Activated naive CD4-positive, alpha-beta T cell treated with anti-CD3 and anti-CD28 coated beads, Interleukin-2, amount 10 ng/mL, durations not matched to agents 7 days and 5 days (primary cell): ENCODE measurements around the gene REV3L.
"Not testable (repeated sequence)": the region's sequence is repeated elsewhere in the genome, so short reads cannot be mapped to it uniquely, and the experiment has no call there.

Experiments
- CTCF ChIA-PET: fragments of 350-600 bp; sonication (Branson Sonifier 250); formaldehyde crosslinking; loops from one replicate; lab custom pipeline; 2021; ENCODE audit warnings: antibody characterized with exemption; lab: Charles Lee
- DNase-seq: peaks from one replicate; pipeline ENCODE4 v3.0.0-alpha.2; 2020
- H3K27ac Mint-ChIP-seq: one replicate; pipeline ENCODE4 v1.8.0; 2021; ENCODE audit warnings: mild to moderate bottlenecking, moderate library complexity, mixed read lengths
- H3K27me3 Mint-ChIP-seq: one replicate; pipeline ENCODE4 v1.8.0; 2021; ENCODE audit warnings: mild to moderate bottlenecking, mixed read lengths
- H3K36me3 Mint-ChIP-seq: one replicate; pipeline ENCODE4 v1.8.0; 2021; ENCODE audit warnings: mixed read lengths
- H3K4me1 Mint-ChIP-seq: one replicate; pipeline ENCODE4 v1.8.0; 2021; ENCODE audit warnings: mixed read lengths
- H3K4me3 Mint-ChIP-seq: one replicate; pipeline ENCODE4 v1.8.0; 2021; ENCODE audit warnings: mild to moderate bottlenecking, moderate library complexity, mixed read lengths
- H3K9me3 Mint-ChIP-seq: one replicate; pipeline ENCODE4 v1.8.0; 2021; ENCODE audit warnings: mixed read lengths

REV3L gene

DNA sequence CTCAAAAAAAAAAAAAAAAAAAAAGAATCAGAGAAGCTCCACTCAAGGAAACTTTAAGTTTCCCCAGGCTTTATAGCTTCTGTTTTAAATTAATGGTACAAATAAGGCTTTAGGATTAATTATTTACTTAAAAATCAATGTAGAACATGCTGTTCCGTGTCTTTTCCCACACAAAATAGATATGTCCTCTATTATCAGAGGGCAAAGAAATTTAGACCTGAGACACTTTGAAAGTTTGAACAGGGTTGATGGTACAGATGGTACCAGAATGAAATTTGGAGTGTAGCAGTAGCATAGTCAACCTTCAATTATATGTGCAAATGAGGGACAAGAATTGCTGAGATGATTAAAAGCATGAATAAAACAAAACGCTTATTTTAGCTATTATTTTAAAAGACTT is 32.2 kb upstream of the REV3L start:
- no peaks in the 10 kb centered on the region for H3K9me3 Mint-ChIP-seq
- H3K27ac Mint-ChIP-seq = no peak overlapping the region
- H3K27me3 Mint-ChIP-seq = no peaks in the 10 kb centered on the region
- no peak overlapping the region for H3K4me3 Mint-ChIP-seq
- no peak for DNase-seq
- H3K36me3 Mint-ChIP-seq = no peaks in the 10 kb centered on the region
- CTCF ChIA-PET = no interaction called here
- H3K4me1 Mint-ChIP-seq = peaks cover 3% of the 10 kb centered on the region

DNA sequence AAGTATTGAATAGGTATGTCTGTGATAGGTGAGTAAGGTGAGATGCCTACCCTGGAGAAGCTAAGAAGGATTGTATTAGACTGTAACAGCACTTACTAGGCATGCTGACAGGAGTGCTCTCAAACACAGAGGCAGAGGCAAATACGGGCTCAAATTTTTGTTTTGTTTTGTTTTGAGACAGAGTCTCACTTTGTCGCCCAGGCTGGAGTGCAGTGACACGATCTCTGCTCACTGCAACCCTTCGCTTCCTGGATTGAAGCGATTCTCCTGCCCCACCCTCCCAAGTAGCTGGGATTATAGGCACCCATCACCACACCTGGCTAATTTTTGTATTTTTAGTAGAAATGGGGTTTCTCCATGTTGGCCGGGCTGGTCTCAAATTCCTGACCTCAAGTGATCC is 31.5 kb upstream of the REV3L start:
- H3K36me3 Mint-ChIP-seq, DNase-seq, H3K4me3 Mint-ChIP-seq, H3K27ac Mint-ChIP-seq, H3K4me1 Mint-ChIP-seq, H3K9me3 Mint-ChIP-seq, CTCF ChIA-PET, H3K27me3 Mint-ChIP-seq: not testable (repeated sequence)

DNA sequence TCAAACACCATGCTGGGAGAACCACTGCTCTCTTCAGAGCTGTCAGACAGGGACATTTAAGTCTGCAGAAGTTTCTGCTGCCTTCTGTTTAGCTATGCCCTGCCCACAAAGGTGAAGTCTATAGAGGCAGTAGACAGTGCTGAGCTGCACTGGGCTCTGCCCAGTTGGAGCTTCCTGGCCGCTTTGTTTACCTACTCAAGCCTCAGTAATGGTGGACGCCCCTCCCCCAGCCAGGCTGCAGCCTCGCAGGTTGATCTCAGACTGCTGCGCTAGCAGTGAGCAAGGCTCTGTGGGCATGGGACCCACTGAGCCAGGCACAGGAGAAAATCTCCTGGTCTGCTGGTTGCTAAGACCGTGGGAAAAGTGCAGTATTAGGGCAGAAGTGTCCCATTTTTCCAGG is 24.2 kb upstream of the REV3L start:
- H3K36me3 Mint-ChIP-seq = not testable (repeated sequence)

DNA sequence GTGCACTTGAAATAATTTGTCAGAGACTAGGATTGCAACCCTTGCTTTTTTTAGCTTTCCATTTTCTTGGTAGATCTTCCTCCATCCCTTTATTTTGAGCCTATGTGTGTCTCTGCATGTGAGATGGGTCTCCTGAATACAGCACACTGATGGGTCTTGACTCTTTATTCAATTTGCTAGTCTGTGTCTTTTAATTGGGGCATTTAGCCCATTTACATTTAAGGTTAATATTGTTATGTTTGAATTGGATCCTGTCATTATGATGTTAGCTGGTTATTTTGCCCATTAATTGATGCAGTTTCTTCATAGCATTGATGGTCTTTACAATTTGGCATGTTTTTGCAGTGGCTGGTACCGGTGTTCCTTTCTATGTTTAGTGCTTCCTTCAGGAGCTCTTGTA is 22.5 kb upstream of the REV3L start:
- H3K27ac Mint-ChIP-seq, H3K9me3 Mint-ChIP-seq, CTCF ChIA-PET, DNase-seq, H3K4me3 Mint-ChIP-seq, H3K4me1 Mint-ChIP-seq, H3K36me3 Mint-ChIP-seq, H3K27me3 Mint-ChIP-seq: not testable (repeated sequence)

More for the DNA sequence above, 24.2 kb upstream of the REV3L start:
- H3K4me1 Mint-ChIP-seq, DNase-seq, H3K27ac Mint-ChIP-seq, H3K4me3 Mint-ChIP-seq, CTCF ChIA-PET, H3K9me3 Mint-ChIP-seq, H3K27me3 Mint-ChIP-seq: not testable (repeated sequence)

DNA sequence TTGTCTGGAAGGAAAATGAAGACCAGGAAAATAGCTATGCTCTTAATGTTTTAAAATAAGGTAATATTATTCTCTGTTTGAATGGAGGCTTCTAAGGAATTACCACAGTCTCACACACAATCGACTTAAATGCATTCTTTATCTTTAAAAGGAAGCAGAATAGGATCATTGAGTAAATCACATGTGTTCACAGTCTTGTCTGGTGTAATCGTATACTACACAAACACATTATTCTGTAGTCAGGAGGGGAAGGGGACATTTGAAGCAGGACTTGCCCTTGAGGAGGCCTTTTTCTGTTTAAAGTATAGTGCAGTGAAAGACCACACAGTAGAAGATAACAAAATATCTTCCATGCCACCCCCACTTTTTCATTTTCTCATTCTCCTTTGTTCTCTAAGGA is 20.6 kb upstream of the REV3L start:
- peaks cover 7% of the 10 kb centered on the region for H3K36me3 Mint-ChIP-seq
- H3K9me3 Mint-ChIP-seq = peaks cover 6% of the 10 kb centered on the region
- H3K4me3 Mint-ChIP-seq = no peak overlapping the region
- peaks cover 7% of the 10 kb centered on the region for H3K4me1 Mint-ChIP-seq
- DNase-seq = no peak
- no peak overlapping the region for H3K27ac Mint-ChIP-seq
- no peaks in the 10 kb centered on the region for H3K27me3 Mint-ChIP-seq
- CTCF ChIA-PET = no interaction called here

DNA sequence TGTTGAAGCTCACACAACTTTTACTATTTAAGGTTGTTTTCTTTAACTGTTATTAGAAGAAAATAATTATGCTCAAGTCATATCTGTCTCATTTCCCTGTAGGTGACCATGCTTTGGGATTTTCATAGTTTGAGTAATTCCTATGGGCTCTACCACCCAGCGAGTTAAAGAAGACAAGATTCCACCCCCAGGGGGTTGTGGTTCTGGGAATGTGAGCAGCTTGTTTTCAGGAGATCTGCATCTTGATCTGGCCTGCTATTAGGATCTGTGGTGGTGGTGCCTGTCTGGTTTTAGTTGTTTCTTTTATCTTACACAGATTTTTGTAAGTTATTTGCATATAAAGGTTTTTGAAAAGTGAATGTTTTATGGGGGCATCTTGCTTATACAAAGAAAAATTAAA is 20.2 kb upstream of the REV3L start:
- peaks cover 7% of the 10 kb centered on the region for H3K36me3 Mint-ChIP-seq
- CTCF ChIA-PET = no interaction called here
- DNase-seq = no peak
- H3K27me3 Mint-ChIP-seq = no peaks in the 10 kb centered on the region
- H3K27ac Mint-ChIP-seq = no peak overlapping the region
- H3K9me3 Mint-ChIP-seq = peaks cover 6% of the 10 kb centered on the region
- peaks cover 7% of the 10 kb centered on the region for H3K4me1 Mint-ChIP-seq
- H3K4me3 Mint-ChIP-seq = no peak overlapping the region

DNA sequence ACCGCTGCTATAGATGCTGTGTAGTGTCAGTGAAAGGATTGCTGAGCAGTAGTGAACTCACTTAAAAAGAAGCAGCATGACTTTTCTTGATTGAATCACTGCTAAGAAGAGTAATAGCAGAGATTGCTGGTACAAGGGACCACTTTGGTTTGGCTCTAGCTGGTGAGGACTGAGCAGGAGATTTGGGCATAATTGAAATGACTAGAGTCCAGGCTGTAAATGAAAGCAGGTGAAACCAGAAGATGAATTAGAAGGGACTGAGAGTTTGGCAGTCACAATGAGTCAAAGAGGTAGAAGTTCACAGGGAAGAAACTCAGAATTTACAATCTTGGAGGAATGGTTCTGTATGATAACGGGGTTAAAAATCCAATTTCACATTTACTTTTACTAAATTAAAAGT is 19.1 kb upstream of the REV3L start:
- H3K4me1 Mint-ChIP-seq = peaks cover 7% of the 10 kb centered on the region
- no peak overlapping the region for H3K27ac Mint-ChIP-seq
- no peaks in the 10 kb centered on the region for H3K27me3 Mint-ChIP-seq
- H3K36me3 Mint-ChIP-seq = peaks cover 9% of the 10 kb centered on the region
- DNase-seq = no peak
- H3K9me3 Mint-ChIP-seq = peaks cover 6% of the 10 kb centered on the region
- CTCF ChIA-PET = no interaction called here
- H3K4me3 Mint-ChIP-seq = no peak overlapping the region

DNA sequence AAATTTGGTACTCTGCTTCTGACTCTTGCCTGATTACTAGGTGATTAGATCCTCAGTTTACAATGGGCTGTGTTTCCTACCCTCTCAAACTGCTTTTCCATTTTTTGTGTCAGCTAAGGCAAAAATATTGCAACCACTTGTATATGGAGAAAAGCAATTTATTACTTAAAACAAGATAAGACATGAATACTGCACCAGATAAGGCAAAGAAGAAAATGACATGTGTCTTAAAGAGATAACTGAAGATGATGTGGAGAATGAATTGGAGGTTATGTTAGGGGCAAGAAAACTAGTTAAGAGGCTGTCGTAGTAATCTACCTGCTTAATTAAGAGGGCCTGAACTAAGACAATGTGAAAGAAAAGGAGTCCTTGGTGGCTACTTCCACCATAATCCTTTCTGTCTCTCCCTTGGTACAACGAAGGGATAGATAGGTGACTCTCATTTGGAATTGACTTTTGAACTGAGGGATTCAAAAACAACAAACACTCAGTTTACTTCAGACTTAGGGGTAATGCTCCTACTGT is 16.3 kb upstream of the REV3L start:
- no peak overlapping the region for H3K27ac Mint-ChIP-seq
- no peaks in the 10 kb centered on the region for H3K27me3 Mint-ChIP-seq
- H3K36me3 Mint-ChIP-seq = peaks cover 2% of the 10 kb centered on the region
- H3K4me1 Mint-ChIP-seq = no peaks in the 10 kb centered on the region
- no peaks in the 10 kb centered on the region for H3K9me3 Mint-ChIP-seq
- CTCF ChIA-PET = interaction anchor here (1.3 kb wide), 1 partner anchor 9 kb away, joined by 3 read pairs; no protein-coding TSS in a partner anchor
- no peak overlapping the region for H3K4me3 Mint-ChIP-seq
- no peak for DNase-seq

DNA sequence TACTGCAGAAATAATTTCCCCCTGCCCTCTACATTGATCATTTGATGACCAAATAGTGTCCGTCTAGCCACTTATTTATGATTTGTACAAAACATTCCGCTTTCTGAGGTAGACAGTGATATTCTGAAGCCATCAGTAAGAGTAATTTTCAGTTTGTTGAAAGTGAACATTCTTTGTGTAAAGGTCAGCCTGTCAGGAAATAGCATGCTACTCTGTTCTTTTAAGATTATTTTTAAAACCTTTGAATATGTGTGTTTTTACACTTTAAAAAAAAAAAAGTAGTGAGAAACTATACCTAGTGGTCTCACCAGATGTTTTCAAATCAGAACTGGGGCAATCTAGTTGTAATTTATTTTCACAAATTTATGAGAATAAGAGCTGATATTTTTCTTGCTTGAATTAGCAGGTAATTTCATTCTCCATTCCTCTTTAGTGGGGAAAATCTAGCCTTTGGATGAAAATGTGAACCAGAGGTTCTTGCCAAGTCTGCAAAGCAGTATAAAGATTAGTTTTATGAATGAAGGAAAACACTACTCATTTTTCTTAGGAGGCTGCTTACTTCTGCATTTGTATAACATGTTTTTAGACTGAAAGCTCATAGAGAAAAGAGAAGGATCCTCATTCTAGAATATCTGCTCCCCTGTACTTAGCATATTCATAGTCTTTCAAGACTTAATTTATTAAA is 12.1 kb upstream of the REV3L start:
- DNase-seq = no peak
- Mint-ChIP-seq H3K27ac (no peak overlapping the region), H3K27me3 (no peaks in the 10 kb centered on the region), H3K4me3 (no peak overlapping the region), H3K36me3 (peaks cover 2% of the 10 kb centered on the region), H3K4me1 (no peaks in the 10 kb centered on the region), H3K9me3 (no peaks in the 10 kb centered on the region)
- CTCF ChIA-PET = interaction anchor here (0.7 kb wide), 1 partner anchor 236 kb away, joined by 3 read pairs; a partner anchor contains a TSS

DNA sequence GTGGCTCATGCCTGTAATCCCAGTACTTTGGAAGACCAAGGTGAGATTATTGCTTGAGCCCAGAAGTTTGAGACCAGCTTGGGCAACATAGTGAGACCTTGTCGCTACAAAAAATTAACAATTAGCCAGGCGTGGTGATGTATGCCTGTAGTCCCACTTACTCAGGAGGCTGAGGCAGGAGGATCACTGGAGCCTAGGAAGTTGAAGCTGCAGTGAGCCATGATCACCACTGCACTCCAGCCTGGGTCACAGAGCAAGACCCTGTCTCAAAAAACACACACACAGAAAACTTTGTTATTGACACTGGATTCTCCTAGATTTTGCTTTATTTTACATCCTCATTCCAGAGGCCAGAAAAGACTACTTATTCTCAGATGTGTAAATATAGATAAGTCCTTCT is 9.5 kb upstream of the REV3L start:
- H3K4me3 Mint-ChIP-seq = no peak overlapping the region
- H3K36me3 Mint-ChIP-seq = peaks cover 6% of the 10 kb centered on the region
- H3K27ac Mint-ChIP-seq = no peak overlapping the region
- CTCF ChIA-PET = no interaction called here
- no peaks in the 10 kb centered on the region for H3K9me3 Mint-ChIP-seq
- peaks cover 13% of the 10 kb centered on the region for H3K4me1 Mint-ChIP-seq
- DNase-seq = no peak
- H3K27me3 Mint-ChIP-seq = no peaks in the 10 kb centered on the region

DNA sequence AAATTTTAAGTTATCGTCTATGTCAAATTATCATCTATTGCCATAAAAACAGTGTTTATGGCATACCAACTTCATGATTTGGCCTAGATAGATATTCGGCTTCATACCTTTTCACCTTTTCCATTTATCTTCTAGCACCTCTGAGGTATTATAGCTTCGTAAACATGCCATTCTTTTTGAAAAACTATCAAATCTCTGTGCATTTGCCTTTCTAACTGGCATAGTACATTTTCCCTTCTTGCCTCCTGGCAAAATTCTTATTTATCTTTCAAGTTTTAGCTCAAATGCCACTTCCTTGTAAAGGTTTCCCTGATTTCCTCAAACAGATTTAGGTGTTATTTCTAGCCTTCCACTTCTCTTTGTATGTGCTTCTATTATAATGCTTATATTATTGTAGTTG is 7.0 kb upstream of the REV3L start:
- DNase-seq = no peak
- Mint-ChIP-seq H3K27me3 (no peaks in the 10 kb centered on the region), H3K36me3 (peaks cover 10% of the 10 kb centered on the region), H3K4me1 (peaks cover 33% of the 10 kb centered on the region), H3K9me3 (peaks cover 6% of the 10 kb centered on the region), H3K27ac (no peak overlapping the region), H3K4me3 (no peak overlapping the region)
- CTCF ChIA-PET = interaction anchor here (0.8 to 1.2 kb wide), 2 partner anchors 8 to 76 kb away, joined by 3 read pairs; no protein-coding TSS in a partner anchor

DNA sequence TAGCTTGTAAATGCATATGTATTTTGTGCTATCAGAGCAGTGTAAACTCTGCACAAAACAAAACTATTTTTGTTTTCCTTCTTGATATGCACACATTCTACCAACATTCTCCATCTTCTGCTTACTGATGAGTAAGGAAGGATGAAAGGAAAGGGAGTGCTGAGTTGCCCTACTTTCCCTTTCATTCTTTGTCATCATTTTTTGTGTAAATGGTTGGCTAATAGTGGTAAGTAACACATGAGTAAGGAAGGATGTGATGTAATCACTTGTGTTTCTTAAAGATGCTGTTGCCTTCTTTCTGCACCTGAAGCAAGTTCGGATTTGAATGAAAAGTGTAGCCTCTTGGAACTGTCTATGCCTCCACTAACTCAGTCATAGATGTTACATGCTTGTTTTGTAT is 4.6 kb upstream of the REV3L start:
- CTCF ChIA-PET = interaction anchor here (0.6 to 1.5 kb wide), 3 partner anchors 21 to 229 kb away, joined by 3 to 9 read pairs (median 3); a partner anchor contains a TSS
- H3K27me3 Mint-ChIP-seq = no peaks in the 10 kb centered on the region
- no peak overlapping the region for H3K4me3 Mint-ChIP-seq
- no peak for DNase-seq
- peak overlapping the region; percentile 87 for H3K27ac Mint-ChIP-seq
- peaks cover 6% of the 10 kb centered on the region for H3K9me3 Mint-ChIP-seq
- peaks cover 40% of the 10 kb centered on the region for H3K4me1 Mint-ChIP-seq
- peaks cover 10% of the 10 kb centered on the region for H3K36me3 Mint-ChIP-seq

DNA sequence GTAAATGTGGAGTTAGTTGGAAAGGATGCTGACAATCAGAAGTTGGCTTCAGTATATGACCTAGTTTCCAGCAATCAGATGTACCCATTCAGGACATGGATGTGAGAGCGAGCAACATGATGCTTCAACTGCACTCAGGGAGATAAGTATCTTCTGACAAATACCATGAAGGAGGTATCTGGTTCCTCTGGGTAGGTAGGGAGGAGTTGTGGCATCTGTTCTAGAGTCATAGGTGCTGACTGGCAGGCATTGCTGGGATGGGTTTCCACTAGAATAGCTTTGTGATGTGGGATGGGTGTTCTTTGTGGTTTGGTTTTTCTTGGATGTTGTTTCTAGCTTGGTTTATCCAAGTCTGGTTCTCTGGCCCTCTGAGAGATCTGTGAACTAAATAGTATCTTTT is 3.9 kb upstream of the REV3L start:
- no peaks in the 10 kb centered on the region for H3K27me3 Mint-ChIP-seq
- H3K4me1 Mint-ChIP-seq = peaks cover 42% of the 10 kb centered on the region
- no peak for DNase-seq
- H3K36me3 Mint-ChIP-seq = peaks cover 10% of the 10 kb centered on the region
- peak overlapping the region; percentile 87 for H3K27ac Mint-ChIP-seq
- no peak overlapping the region for H3K4me3 Mint-ChIP-seq
- H3K9me3 Mint-ChIP-seq = peaks cover 6% of the 10 kb centered on the region
- CTCF ChIA-PET = interaction anchor here (1.5 kb wide), 1 partner anchor 228 kb away, joined by 9 read pairs; a partner anchor contains a TSS

DNA sequence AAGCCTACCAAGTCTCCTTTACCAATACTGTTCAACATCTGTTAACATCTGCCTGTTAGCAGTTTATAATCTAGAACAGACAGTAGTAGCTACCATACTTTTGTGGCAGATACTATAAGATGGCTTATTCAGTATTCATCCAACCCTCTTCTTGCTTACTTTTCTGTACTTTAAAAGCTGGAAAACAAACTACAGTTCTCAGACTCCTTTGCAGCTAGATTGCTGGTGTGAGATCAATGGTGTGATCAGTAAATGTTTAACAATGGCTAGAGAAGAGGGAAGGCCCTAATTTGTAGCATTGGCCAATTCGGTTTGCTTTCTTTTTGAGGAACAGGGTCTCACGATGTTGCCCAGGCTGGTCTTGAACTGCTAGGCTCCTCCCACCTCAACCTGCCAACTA is 3.5 kb upstream of the REV3L start:
- Mint-ChIP-seq H3K4me3 (no peak overlapping the region), H3K9me3 (peaks cover 6% of the 10 kb centered on the region), H3K36me3 (peaks cover 10% of the 10 kb centered on the region), H3K27me3 (no peaks in the 10 kb centered on the region), H3K27ac (peak overlapping the region; percentile 87), H3K4me1 (peaks cover 46% of the 10 kb centered on the region)
- CTCF ChIA-PET = interaction anchor here (1.0 to 1.5 kb wide), 2 partner anchors 77 to 227 kb away, joined by 3 to 9 read pairs; a partner anchor contains a TSS
- DNase-seq = no peak

DNA sequence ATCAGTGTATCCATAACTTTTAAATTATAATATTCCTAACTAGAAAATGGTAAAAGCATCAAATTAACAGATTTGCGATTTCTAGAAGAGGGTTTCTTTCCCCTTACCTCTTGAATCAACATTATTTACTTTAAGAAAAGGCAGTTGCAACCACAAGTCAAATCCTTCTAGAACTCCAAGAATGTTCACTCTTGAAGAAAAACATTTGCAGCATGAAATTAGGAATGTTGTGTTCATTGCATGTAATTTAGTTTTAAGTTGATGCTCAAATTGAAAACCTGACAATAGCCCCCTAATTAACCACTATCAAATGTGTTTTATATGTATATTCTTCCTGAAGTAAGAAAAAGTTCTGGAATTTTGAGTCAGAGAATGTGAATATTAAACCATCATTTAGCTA is 2.3 kb upstream of the REV3L start:
- H3K4me1 Mint-ChIP-seq = peaks cover 53% of the 10 kb centered on the region

More for the DNA sequence above, 2.3 kb upstream of the REV3L start:
- Mint-ChIP-seq H3K27me3 (no peaks in the 10 kb centered on the region), H3K27ac (no peak overlapping the region), H3K36me3 (peaks cover 10% of the 10 kb centered on the region), H3K4me3 (peak overlapping the region; percentile 25), H3K9me3 (peaks cover 6% of the 10 kb centered on the region)
- CTCF ChIA-PET = interaction anchor here (1.0 to 2.9 kb wide), 3 partner anchors 78 to 120 kb away, joined by 3 to 16 read pairs (median 5); partner anchors contain the start of gene TRAF3IP2
- no peak for DNase-seq
